GM23338 (cell line): ENCODE results near the gene RAB30.

Experiments used
- EZH2 ChIP-seq: fragments of 200-600 bp; sonication (generic); IDR thresholded peaks from one replicate; pipeline ENCODE4 v1.8.0; 2017; ENCODE audit warnings: antibody characterized with exemption, mild to moderate bottlenecking, low read depth; ENCODE audit not compliant: unreplicated experiment
- EZH2phosphoT487 ChIP-seq: fragments of 200-600 bp; sonication (generic); IDR thresholded peaks from one replicate; pipeline ENCODE4 v1.8.1; 2018; ENCODE audit warnings: antibody characterized with exemption; ENCODE audit not compliant: unreplicated experiment
- JUNB ChIP-seq: IDR thresholded peaks from one replicate; pipeline ENCODE4 v1.6.1; 2016; ENCODE audit warnings: antibody characterized with exemption; ENCODE audit not compliant: unreplicated experiment
- POLR2AphosphoS5 ChIP-seq: IDR thresholded peaks from 2 replicates; pipeline ENCODE4 v1.6.1; 2016; ENCODE audit warnings: antibody characterized with exemption, low read depth
- TF ChIP-seq, protein P1 (sequence below), 2 experiments: fragments of 200-600 bp in 1 of 2; sonication (generic) in 1 of 2; conservative IDR thresholded peaks; 2 replicates each; pipeline versions ENCODE4 v1.5.1 to v1.6.1; 2016 to 2017; ENCODE audit warnings: antibody characterized with exemption in 2 of 2, low read depth in 2 of 2, mild to moderate bottlenecking in 2 of 2, moderate library complexity in 1 of 2
- TF ChIP-seq, protein P2 (sequence below): IDR thresholded peaks from one replicate; pipeline ENCODE4 v1.6.1; 2018; ENCODE audit warnings: antibody characterized with exemption; ENCODE audit not compliant: unreplicated experiment
- TF ChIP-seq, protein P3 (sequence below): IDR thresholded peaks from 2 replicates; pipeline ENCODE4 v1.6.1; 2016; ENCODE audit warnings: antibody characterized with exemption

DNA sequence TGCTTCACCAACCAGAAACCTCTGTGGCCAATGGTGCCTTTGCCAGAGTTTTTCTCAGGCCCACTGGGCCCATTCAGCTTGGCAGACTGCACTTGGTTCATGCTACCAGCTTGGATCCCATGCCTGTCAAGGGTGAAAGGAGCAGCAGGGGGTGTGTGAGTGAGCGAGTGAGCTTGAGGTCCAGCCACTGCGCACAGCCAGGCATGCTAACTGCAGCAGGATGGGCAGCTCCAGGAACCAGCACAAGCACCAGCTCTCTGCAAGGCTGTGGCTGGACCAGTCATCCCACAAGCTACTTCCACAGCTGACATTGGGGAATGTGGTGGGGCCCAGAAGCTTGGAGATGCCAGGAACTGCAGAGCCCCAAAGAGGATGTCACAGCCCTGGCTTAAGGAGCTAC, 129.3 kb downstream of the RAB30 start:
- TF ChIP-seq, protein P1, sequence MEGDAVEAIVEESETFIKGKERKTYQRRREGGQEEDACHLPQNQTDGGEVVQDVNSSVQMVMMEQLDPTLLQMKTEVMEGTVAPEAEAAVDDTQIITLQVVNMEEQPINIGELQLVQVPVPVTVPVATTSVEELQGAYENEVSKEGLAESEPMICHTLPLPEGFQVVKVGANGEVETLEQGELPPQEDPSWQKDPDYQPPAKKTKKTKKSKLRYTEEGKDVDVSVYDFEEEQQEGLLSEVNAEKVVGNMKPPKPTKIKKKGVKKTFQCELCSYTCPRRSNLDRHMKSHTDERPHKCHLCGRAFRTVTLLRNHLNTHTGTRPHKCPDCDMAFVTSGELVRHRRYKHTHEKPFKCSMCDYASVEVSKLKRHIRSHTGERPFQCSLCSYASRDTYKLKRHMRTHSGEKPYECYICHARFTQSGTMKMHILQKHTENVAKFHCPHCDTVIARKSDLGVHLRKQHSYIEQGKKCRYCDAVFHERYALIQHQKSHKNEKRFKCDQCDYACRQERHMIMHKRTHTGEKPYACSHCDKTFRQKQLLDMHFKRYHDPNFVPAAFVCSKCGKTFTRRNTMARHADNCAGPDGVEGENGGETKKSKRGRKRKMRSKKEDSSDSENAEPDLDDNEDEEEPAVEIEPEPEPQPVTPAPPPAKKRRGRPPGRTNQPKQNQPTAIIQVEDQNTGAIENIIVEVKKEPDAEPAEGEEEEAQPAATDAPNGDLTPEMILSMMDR (conservative IDR thresholded peaks at IDR 0.05; ENCODE audit: low read depth in 2 of 2), result no peak
- TF ChIP-seq EZH2phosphoT487 (no peak), POLR2AphosphoS5 (no peak), EZH2 (no peak), JUNB (no peak)
- TF ChIP-seq, protein P2, sequence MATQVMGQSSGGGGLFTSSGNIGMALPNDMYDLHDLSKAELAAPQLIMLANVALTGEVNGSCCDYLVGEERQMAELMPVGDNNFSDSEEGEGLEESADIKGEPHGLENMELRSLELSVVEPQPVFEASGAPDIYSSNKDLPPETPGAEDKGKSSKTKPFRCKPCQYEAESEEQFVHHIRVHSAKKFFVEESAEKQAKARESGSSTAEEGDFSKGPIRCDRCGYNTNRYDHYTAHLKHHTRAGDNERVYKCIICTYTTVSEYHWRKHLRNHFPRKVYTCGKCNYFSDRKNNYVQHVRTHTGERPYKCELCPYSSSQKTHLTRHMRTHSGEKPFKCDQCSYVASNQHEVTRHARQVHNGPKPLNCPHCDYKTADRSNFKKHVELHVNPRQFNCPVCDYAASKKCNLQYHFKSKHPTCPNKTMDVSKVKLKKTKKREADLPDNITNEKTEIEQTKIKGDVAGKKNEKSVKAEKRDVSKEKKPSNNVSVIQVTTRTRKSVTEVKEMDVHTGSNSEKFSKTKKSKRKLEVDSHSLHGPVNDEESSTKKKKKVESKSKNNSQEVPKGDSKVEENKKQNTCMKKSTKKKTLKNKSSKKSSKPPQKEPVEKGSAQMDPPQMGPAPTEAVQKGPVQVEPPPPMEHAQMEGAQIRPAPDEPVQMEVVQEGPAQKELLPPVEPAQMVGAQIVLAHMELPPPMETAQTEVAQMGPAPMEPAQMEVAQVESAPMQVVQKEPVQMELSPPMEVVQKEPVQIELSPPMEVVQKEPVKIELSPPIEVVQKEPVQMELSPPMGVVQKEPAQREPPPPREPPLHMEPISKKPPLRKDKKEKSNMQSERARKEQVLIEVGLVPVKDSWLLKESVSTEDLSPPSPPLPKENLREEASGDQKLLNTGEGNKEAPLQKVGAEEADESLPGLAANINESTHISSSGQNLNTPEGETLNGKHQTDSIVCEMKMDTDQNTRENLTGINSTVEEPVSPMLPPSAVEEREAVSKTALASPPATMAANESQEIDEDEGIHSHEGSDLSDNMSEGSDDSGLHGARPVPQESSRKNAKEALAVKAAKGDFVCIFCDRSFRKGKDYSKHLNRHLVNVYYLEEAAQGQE, result no peak
- TF ChIP-seq, protein P3, sequence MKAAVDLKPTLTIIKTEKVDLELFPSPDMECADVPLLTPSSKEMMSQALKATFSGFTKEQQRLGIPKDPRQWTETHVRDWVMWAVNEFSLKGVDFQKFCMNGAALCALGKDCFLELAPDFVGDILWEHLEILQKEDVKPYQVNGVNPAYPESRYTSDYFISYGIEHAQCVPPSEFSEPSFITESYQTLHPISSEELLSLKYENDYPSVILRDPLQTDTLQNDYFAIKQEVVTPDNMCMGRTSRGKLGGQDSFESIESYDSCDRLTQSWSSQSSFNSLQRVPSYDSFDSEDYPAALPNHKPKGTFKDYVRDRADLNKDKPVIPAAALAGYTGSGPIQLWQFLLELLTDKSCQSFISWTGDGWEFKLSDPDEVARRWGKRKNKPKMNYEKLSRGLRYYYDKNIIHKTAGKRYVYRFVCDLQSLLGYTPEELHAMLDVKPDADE, result no peak
